ENCODE measurements around the gene MAPK14. TPM values are rescaled to one million over a fixed set of nuclear protein-coding genes. Genes with fewer than 3 reads are reported as not detected.

MAPK14 gene
- total RNA-seq, 4 donors from 2014 or later: 44.4 to 91.7 (median 59.1) TPM

GRCh38 chr6:36136551-36136950, 108.9 kb downstream of the MAPK14 start:
- no peak for DNase-seq
- no peak overlapping the region for H3K4me3 ChIP-seq
- TF ChIP-seq CTCF (IDR thresholded peaks at IDR 0.05): no peak
- no peak for TF ChIP-seq POLR2A (IDR thresholded peaks at IDR 0.05)
- H3K27me3 ChIP-seq: no peaks in the 10 kb centered on the region
- H3K4me1 ChIP-seq: peaks cover 11 to 32% (median 12%) of the 10 kb centered on the region in 3 donors
- H3K36me3 ChIP-seq: peaks cover 8 to 96% (median 18%) of the 10 kb centered on the region in 3 donors
- no peak overlapping the region for H3K27ac ChIP-seq
- intact Hi-C loops (cut with DNase I): no loop called here
- WGBS, 2 donors: 93 to 98% methylated on average over 6 to 12 of the region's 12 CpGs
- no peaks in the 10 kb centered on the region for H3K9me3 ChIP-seq

GRCh38 chr6:36138667-36139066, 111.1 kb downstream of the MAPK14 start:
- TF ChIP-seq POLR2A (IDR thresholded peaks at IDR 0.05): no peak
- no peak for TF ChIP-seq CTCF (IDR thresholded peaks at IDR 0.05)
- H3K4me3 ChIP-seq: no peak overlapping the region
- peaks cover 8 to 86% (median 18%) of the 10 kb centered on the region in 3 donors for H3K36me3 ChIP-seq
- WGBS, 2 donors: 78 to 91% methylated on average over 9 to 11 of the region's 15 CpGs
- no peak overlapping the region for H3K27ac ChIP-seq
- peaks cover 0 to 22% (median 6%) of the 10 kb centered on the region in 3 donors for H3K4me1 ChIP-seq
- no peak for DNase-seq
- H3K27me3 ChIP-seq: no peaks in the 10 kb centered on the region
- intact Hi-C loops (cut with DNase I): no loop called here
- H3K9me3 ChIP-seq: no peaks in the 10 kb centered on the region

- intact Hi-C loops (cut with DNase I): no loop called here
- TF ChIP-seq CTCF (IDR thresholded peaks at IDR 0.05): peak in 2 of 6 experiments; percentile 13 to 26
- no peak for TF ChIP-seq POLR2A (IDR thresholded peaks at IDR 0.05)
- 20 to 57% methylated on average over 1 to 7 of the region's 7 CpGs for WGBS, 2 donors
- Histone ChIP-seq H3K27ac (no peak overlapping the region), H3K9me3 (no peaks in the 10 kb centered on the region), H3K36me3 (peaks cover 8 to 79% (median 18%) of the 10 kb centered on the region in 3 donors), H3K27me3 (no peaks in the 10 kb centered on the region), H3K4me3 (no peak overlapping the region), H3K4me1 (peaks cover 0 to 22% (median 6%) of the 10 kb centered on the region in 3 donors)
- no peak for DNase-seq
Observed at GRCh38 chr6:36139431-36139830, 111.8 kb downstream of the MAPK14 start.

GRCh38 chr6:36139991-36140710, 112.5 kb downstream of the MAPK14 start:
- intact Hi-C loops (cut with DNase I): no loop called here
- TF ChIP-seq CTCF (IDR thresholded peaks at IDR 0.05) (no peak), POLR2A (IDR thresholded peaks at IDR 0.05) (no peak)
- H3K27me3 ChIP-seq: no peaks in the 10 kb centered on the region
- H3K4me3 ChIP-seq: no peak overlapping the region
- H3K4me1 ChIP-seq: peaks cover 0 to 17% (median 6%) of the 10 kb centered on the region in 3 donors
- no peak for DNase-seq
- WGBS, 2 donors: 81 to 92% methylated on average over 5 to 8 of the region's 8 CpGs
- no peaks in the 10 kb centered on the region for H3K9me3 ChIP-seq
- H3K36me3 ChIP-seq: peaks cover 8 to 71% (median 18%) of the 10 kb centered on the region in 3 donors
- H3K27ac ChIP-seq: no peak overlapping the region

- 89 to 91% methylated on average over 4 of the region's 4 CpGs for WGBS, 2 donors
- H3K27ac ChIP-seq: no peak overlapping the region
- TF ChIP-seq POLR2A (IDR thresholded peaks at IDR 0.05) (no peak), CTCF (IDR thresholded peaks at IDR 0.05) (no peak)
Observed at GRCh38 chr6:36141091-36141490, 113.5 kb downstream of the MAPK14 start.

More at GRCh38 chr6:36141091-36141490, 113.5 kb downstream of the MAPK14 start:
- no peak overlapping the region for H3K4me3 ChIP-seq
- no peaks in the 10 kb centered on the region for H3K9me3 ChIP-seq
- intact Hi-C loops (cut with DNase I): no loop called here
- no peaks in the 10 kb centered on the region for H3K27me3 ChIP-seq
- DNase-seq: no peak
- H3K4me1 ChIP-seq: peaks cover 0 to 11% (median 6%) of the 10 kb centered on the region in 3 donors
- H3K36me3 ChIP-seq: peaks cover 8 to 62% (median 18%) of the 10 kb centered on the region in 3 donors
